Lower leg skin (tissue), 4 donors: ENCODE results near the gene MFGE8. TPM values are rescaled to one million over a fixed set of nuclear protein-coding genes. Genes with fewer than 3 reads are reported as not detected.

Experiments used
- DNase-seq, 2 donors: peaks; one replicate each; pipeline ENCODE4 v3.0.0-alpha.2; 2019; ENCODE audit warnings: low spot score in 2 of 2
- H3K4me3 ChIP-seq: fragments of 200-600 bp; sonication (generic); 2 replicates; pipeline ENCODE4 v1.5.1; 2017; ENCODE audit warnings: mild to moderate bottlenecking, low read depth; ENCODE audit not compliant: poor library complexity, severe bottlenecking
- POLR2A ChIP-seq, 2 donors: fragments of 450-650 bp; IDR thresholded peaks; one replicate each; pipeline ENCODE4 v1.6.1; 2016 to 2017; ENCODE audit warnings: antibody characterized with exemption in 2 of 2, mild to moderate bottlenecking in 1 of 2, moderate library complexity in 1 of 2
- WGBS, 2 donors: methylation state at CpG; one replicate each; pipeline ENCODE4 v1.1.5; 2018; 5-methylcytosine and 5-hydroxymethylcytosine counted together
- intact Hi-C: fragments of 100-400 bp; cut with DNase I; formaldehyde crosslinking; loops from one replicate; pipeline ENCODE4 v1.15.0; 2023; ENCODE audit warnings: low total_unique reads
- total RNA-seq, 4 donors: library from RNA; depleted of rRNA; stranded (reverse); fragments of >200 nt; gene quantifications; one replicate each; pipeline ENCODE4 v1.1.0, GENCODE V29; 2016
- TF ChIP-seq, protein P1 (sequence below), 3 donors: fragments of 450-650 bp; IDR thresholded peaks; one replicate each; pipeline ENCODE4 v1.5.1; 2016; ENCODE audit warnings: antibody characterized with exemption in 3 of 3, mild to moderate bottlenecking in 3 of 3, moderate library complexity in 2 of 3

The MFGE8 gene
- total RNA-seq, 4 donors from 2014 or later = 109 to 237 (median 139) TPM

DNA sequence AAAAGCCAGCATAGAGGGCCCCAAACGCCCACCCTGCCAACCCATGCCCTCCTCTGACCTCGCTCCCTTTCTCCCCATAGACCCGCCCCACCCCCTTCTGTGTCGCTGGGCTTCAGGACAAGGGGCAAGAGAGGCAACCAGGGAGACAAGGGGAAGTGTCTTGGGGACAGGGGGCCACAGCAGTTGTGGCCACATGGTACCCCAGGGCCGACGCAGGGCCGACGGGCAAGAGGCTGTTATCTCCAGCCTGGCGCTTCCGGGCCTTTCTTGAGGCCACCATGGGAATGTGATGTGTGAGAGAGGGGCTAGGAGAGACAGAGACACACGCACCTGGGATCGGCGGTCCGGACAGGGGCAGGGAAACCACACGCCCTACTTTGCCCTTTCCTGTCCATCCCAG lies 14.4 kb downstream of the MFGE8 start:
- intact Hi-C loops = no loop called here
- H3K4me3 ChIP-seq = no peak overlapping the region
- no peak for DNase-seq
- WGBS, 2 donors = 86 to 90% methylated on average over 15 of the region's 15 CpGs
- TF ChIP-seq, protein P1, sequence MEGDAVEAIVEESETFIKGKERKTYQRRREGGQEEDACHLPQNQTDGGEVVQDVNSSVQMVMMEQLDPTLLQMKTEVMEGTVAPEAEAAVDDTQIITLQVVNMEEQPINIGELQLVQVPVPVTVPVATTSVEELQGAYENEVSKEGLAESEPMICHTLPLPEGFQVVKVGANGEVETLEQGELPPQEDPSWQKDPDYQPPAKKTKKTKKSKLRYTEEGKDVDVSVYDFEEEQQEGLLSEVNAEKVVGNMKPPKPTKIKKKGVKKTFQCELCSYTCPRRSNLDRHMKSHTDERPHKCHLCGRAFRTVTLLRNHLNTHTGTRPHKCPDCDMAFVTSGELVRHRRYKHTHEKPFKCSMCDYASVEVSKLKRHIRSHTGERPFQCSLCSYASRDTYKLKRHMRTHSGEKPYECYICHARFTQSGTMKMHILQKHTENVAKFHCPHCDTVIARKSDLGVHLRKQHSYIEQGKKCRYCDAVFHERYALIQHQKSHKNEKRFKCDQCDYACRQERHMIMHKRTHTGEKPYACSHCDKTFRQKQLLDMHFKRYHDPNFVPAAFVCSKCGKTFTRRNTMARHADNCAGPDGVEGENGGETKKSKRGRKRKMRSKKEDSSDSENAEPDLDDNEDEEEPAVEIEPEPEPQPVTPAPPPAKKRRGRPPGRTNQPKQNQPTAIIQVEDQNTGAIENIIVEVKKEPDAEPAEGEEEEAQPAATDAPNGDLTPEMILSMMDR (IDR thresholded peaks at IDR 0.05) = no peak
- TF ChIP-seq POLR2A (IDR thresholded peaks at IDR 0.05) = no peak

DNA sequence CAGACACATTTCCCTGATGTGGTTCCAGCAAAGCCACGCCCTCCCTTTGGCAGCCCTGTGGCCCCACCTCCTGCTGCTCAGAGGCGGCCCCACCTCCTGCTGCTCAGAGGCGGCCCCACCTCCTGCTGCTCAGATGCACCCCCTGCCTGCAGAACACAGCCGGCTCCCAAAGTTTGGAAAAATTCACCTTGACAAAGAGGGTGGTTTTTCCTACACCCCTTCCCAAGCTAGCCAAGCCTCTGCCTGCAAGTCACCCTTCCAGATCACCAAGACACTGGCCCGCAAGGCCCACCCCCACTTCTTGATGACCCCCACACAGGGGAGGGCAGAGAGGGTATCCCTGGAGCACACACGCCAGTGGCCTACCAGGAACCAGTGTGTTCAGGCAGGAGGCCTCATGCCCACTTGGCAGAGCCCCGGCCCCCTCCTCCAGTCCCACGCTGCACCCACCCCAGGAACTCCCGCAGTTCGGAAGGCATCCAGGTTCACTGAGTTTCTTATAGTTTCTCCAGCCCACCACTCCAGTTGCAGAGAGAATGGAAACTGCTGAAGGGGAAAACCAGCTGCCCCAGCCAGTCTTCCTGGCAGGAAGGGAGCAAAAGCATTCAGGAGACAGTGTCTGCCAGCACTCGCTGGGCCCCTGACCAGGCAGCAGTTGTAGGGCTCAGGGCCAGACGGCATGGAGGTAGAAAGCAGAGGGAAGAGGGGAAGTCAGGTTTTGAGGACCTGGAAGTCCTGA lies 15.6 kb downstream of the MFGE8 start:
- intact Hi-C loops = no loop called here

DNA sequence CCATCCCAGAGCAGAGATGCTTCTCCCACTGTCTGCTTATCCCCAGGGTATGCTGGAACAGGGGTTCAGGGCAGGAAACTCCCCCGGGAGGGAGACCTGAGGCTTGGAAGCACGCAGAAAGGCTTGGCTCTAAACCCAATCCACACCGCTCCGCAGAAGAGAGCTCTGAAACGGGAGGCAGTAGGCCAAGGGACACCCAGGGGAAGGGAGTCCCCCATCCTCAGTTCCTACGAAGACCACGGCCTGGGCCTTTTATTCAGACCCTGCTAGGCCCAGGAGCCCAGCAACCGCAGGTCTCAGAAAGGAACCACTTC lies 16.1 kb downstream of the MFGE8 start:
- 9 to 10% methylated on average over 8 of the region's 8 CpGs for WGBS, 2 donors
- TF ChIP-seq POLR2A (IDR thresholded peaks at IDR 0.05) = no peak
- TF ChIP-seq, protein P1 (IDR thresholded peaks at IDR 0.05) = no peak
- intact Hi-C loops = no loop called here
- no peak for DNase-seq
- no peak overlapping the region for H3K4me3 ChIP-seq

More for the DNA sequence above, 15.6 kb downstream of the MFGE8 start:
- TF ChIP-seq, protein P1 (IDR thresholded peaks at IDR 0.05) = no peak
- no peak for TF ChIP-seq POLR2A (IDR thresholded peaks at IDR 0.05)
- H3K4me3 ChIP-seq = no peak overlapping the region
- DNase-seq = peak; percentile 76 to 97
- WGBS, 2 donors = 23 to 29% methylated on average over 11 of the region's 12 CpGs

DNA sequence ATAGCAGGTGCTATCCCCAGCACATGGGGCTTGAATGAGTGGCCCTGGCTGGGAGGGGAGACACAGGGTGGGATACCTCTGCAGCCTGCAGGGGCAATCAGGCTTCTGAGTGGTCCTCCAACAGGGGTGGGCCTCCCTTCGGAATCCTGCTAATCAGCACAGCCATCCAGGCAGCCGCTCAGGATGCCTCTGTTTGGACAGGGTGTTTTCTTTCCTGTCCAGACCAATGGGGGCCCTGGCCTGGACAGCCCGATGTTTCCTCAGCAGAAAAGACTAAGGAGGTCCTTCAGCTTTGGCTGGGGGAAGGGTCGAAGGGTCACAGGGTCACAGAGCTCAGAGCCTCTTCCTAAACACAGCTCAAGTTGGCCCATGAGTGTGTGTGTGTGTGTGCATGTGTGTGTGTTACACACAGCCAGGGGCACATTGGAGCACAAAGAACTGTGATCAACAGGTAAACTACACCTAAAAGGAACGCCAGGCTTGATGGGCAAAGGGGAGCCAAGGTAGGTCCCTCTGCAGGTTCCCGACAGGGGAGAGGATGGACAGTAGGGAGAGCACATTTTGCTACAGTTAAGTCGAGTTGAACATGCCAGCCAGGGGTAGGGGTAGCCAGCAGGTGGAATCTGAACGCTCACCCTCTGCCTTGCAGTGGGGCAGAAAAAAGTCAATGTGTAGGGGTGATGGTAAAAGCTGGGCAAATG lies 16.7 kb downstream of the MFGE8 start:
- WGBS, 2 donors = 72 to 76% methylated on average over 8 of the region's 8 CpGs
- TF ChIP-seq, protein P1 (IDR thresholded peaks at IDR 0.05) = no peak
- TF ChIP-seq POLR2A (IDR thresholded peaks at IDR 0.05) = no peak
- H3K4me3 ChIP-seq = no peak overlapping the region
- DNase-seq = no peak
- intact Hi-C loops = no loop called here

DNA sequence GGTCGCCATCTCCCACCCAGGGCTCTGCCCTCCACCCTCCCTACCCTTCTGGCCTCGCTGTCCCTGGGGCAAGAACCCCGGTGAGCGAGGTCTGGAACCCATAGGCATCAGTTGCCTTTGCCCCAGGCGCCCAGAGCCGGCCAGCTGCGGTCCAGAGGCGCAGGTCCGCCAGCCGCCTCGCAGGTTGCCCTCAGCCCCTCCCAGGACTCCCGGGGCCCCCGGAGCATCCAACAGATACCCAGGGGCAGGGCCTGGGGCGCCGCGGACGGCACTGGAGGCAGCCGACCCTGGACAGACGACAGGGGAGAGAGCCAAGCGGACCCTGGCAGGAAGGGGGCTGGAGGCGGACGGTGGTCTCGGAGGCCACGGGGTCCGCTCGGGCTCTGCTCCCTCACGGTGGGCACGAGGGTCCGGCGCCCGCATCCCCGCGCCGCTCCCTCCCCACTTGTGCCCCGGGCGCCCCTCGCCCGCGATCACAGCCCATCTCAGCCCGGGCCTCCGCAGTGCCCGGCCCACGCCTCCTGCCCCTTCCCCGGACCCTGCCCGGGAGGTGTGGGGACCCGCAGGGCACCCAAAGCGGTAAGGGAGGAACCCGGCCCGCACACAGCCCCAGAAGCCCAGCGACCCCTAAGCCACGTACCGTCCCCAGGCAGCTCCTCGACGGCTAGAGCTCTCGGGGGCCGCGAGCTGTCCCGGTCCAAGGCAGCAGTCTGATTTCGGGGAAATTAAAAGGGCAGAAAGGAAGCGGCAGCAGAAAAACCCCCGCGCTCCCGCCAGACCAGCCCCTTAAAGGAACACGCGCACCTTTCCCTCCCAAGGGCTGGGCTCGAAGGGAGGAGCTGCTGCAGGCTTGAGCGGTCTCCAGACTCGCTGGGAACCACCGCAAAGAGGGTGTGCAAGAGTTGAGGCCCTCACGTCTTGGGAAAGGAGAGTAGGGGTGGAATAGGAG lies 18.1 kb downstream of the MFGE8 start, which contains the start of gene HAPLN3:
Gene HAPLN3, minus strand, starts transcription at position 726 of the 949 bp plus-strand sequence. CDS start 8,246 bp downstream, outside the sequence.
- H3K4me3 ChIP-seq = peak within 1 kb of the TSS; percentile 20
- 0 to 1% methylated on average over 42 to 45 of the region's 70 CpGs for WGBS, 2 donors
- intact Hi-C loops = no loop called here
- DNase-seq = no peak
- TF ChIP-seq, protein P1 (IDR thresholded peaks at IDR 0.05) = no peak
- TF ChIP-seq POLR2A (IDR thresholded peaks at IDR 0.05) = no peak
